NCI-H1092 (cell line): ENCODE data around the gene BPI.
"Not testable (repeated sequence)": the region's sequence is repeated elsewhere in the genome, so short reads cannot be mapped to it uniquely, and the experiment has no call there.

Source experiments
- DNase-seq: peaks from one replicate; lab custom pipeline; 2025; lab: John Stamatoyannopoulos, UW

BPI gene

GRCh38 chr20:38363004-38363747 is 59.2 kb downstream of the BPI start:
- DNase-seq, result no peak

GRCh38 chr20:38369389-38369788 is 65.4 kb downstream of the BPI start:
- DNase-seq, result no peak

- DNase-seq, result no peak
Measured at GRCh38 chr20:38372806-38373205, 68.8 kb downstream of the BPI start.

- DNase-seq, result no peak
Measured at GRCh38 chr20:38373231-38373867, 69.4 kb downstream of the BPI start.

GRCh38 chr20:38373898-38374297 is 69.9 kb downstream of the BPI start:
- no peak for DNase-seq

- DNase-seq, result no peak
Measured at GRCh38 chr20:38377039-38377685, 73.2 kb downstream of the BPI start.

- DNase-seq, result not testable (repeated sequence)
Measured at GRCh38 chr20:38377838-38378237, 73.9 kb downstream of the BPI start.

GRCh38 chr20:38383147-38383546 is 79.2 kb downstream of the BPI start:
- DNase-seq, result no peak

- no peak for DNase-seq
Measured at GRCh38 chr20:38386004-38386403, 82.0 kb downstream of the BPI start.

GRCh38 chr20:38386851-38387250 is 82.9 kb downstream of the BPI start:
- DNase-seq, result no peak
